GM18505 (cell line): Measurements from ENCODE around the gene UBE2O.

Experiments used
- ATAC-seq: cut with Tn5 transposase; IDR thresholded peaks from one replicate; pipeline ENCODE4 v1.9.1; 2021; ENCODE audit not compliant: unreplicated experiment
- POLR2A ChIP-seq: IDR thresholded peaks from 4 replicates; pipeline ENCODE4 v1.6.1; 2011; ENCODE audit warnings: borderline replicate concordance; ENCODE audit not compliant: insufficient read depth, insufficient read length; ENCODE audit errors: extremely low read depth

The UBE2O gene

DNA sequence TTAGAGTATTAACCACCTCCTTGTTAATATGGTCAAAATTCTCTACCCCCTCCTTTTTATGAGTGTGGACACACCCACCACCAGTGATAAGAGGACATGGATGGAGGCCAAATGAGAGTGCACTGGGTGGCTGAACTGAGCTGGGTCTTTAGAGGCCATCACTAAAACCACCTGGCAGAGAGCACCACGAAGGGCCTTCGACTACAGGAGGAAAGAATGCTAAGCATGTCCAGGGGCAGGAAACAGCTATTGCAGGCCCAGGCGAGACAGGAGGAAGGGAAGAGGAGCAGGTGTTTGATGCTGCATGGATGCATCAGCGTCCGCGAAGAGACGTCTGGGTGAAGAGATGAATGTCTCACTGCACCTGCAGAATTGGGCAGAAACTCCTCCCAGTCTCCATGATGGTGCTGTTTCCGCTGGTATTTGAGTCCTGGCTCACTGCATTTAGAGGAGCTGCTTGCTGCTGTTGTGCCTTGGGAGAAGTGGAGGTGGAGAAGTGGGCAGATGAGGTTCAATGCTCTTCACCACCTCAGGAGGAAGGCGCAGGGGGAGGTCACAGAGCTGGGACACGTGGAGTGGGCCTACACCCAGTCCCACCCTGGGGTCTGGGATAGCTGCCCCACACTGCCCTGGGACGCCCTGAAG lies 35.3 kb downstream of the UBE2O start:
- no peak for TF ChIP-seq POLR2A
- ATAC-seq = no peak

- TF ChIP-seq POLR2A = no peak
- no peak for ATAC-seq
Observed at GRCh38 chr17:76416899-76417298, 36.1 kb downstream of the UBE2O start.

- ATAC-seq = no peak
- no peak for TF ChIP-seq POLR2A
Observed at GRCh38 chr17:76416457-76416856, 36.5 kb downstream of the UBE2O start.

- no peak for TF ChIP-seq POLR2A
- no peak for ATAC-seq
Observed at GRCh38 chr17:76415786-76416185, 37.2 kb downstream of the UBE2O start.

DNA sequence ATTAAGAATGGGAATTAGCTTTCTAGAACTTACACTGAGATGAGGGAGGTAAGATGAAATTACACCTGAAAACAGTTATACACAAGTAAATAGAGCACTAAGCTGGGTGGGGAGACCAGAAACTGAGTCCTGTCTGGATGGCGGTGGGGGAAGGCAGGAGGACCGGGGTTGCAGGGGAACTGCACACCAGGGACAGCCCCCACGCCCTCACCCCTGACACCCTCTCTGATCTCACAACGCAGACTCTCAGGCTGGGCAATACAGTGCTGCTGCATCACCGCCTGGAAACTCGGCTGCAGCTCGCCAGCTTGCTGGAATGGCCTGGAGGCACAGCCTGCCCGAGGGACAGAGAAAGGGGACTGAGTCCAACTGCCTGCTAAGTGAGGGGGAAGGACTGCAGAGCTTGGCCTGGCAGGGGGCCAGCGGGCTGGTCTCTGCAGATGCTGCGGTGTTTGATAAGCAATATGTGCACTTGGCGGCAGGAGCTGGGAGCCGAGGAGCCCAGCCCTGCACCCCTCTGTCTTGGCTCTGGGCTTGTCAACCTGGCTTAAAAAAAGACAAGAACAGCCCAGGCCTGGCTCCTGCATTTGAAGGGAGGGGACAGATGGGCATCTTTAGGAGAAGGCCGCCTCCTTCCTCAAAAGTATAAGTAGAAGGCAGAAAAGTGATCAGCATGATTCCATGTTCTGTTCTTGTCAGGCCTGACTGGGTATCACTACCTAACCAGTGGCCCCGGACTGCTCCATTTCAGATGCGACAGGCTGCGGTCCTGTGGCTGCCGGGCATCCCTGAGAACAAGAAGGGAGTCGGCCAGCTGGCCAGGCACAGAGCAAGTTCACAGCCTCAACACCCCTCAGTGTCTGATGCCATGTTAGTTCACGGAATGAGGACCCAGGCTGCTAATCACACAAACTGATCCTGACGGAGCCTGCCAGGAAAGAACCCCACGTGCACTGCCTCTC lies 38.3 kb downstream of the UBE2O start:
- TF ChIP-seq POLR2A = no peak
- no peak for ATAC-seq

- ATAC-seq = no peak
- no peak for TF ChIP-seq POLR2A
Observed at GRCh38 chr17:76411247-76411646, 41.7 kb downstream of the UBE2O start.

DNA sequence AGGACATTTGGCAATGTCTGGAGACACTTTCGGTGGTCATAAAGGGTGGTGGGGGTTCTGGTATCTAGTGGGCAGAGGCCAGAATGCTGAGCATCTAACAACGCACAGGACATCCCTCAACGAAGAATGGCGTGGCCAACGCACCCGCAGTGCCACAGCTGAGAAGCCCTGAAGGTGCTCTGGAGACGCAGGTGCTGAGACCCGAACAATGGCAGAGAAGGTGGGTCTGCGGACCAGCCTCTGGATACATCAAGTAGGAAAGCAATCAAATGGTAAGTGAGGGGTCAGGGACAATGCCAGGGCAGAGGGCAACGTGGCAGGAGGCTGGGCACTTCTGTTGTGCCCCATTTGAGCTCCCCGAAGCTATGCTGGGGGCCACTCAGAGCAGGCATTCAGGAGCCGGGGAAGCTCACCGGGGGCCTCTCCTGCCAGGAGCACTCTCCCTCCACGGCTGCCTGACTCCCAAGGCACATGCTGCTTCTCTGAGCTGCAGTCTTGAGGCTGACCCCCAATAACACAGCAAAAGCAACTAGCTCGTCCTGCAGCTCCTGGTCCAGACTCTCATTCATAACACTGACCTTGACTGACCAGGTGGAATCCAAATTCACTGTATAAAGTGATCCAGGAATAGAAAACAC lies 42.5 kb downstream of the UBE2O start:
- TF ChIP-seq POLR2A = no peak

GRCh38 chr17:76408037-76408849 lies 44.7 kb downstream of the UBE2O start:
- ATAC-seq = no peak

More for the DNA sequence above, 42.5 kb downstream of the UBE2O start:
- no peak for ATAC-seq

DNA sequence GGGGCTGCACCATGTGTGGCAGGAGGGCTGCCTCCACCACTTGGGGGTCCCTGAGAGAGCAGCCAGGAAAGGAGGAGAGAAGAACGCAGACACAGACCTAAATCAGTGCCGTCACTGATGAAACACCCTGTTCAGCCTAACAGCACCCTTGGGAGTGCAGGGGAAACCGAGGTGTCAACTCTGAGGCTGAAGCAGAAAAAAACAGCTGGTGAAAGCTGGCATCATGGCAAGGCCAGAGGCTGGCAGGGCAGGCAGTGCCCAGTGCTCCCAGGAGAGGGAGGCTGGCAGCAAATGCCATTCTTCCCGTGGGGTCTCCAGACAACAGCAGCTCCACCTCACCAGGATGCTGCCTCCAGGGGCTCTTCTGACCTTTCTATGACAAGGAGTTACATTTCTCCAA lies 45.4 kb downstream of the UBE2O start:
- ATAC-seq = no peak
- TF ChIP-seq POLR2A = no peak

More at GRCh38 chr17:76408037-76408849, 44.7 kb downstream of the UBE2O start:
- no peak for TF ChIP-seq POLR2A

- no peak for ATAC-seq
- TF ChIP-seq POLR2A = no peak
Observed at GRCh38 chr17:76405967-76406647, 46.8 kb downstream of the UBE2O start.

- ATAC-seq = no peak
- TF ChIP-seq POLR2A = no peak
Observed at GRCh38 chr17:76405607-76405966, 47.4 kb downstream of the UBE2O start.

GRCh38 chr17:76404976-76405563 lies 47.9 kb downstream of the UBE2O start:
- no peak for ATAC-seq
- no peak for TF ChIP-seq POLR2A

DNA sequence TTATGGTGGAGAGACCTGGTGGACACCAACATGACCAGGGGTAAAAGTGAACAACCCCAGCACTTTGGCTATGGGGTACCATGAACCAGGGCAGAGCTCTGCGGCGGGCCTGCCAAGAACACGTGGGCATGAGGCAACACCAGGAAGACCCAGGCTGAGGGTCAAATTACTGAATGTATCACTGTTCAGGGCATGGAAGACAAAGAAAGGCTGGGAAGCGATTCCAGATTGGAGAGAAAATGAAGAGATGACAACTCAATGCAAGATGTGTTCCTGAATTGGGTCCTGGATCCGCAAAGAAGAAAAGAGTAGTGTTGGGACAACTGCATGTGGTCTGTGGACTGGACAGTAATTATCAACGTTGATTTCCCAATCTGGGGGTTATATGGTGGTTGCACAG lies 48.7 kb downstream of the UBE2O start:
- TF ChIP-seq POLR2A = no peak
- ATAC-seq = no peak

- no peak for TF ChIP-seq POLR2A
- ATAC-seq = no peak
Observed at GRCh38 chr17:76402711-76403110, 50.2 kb downstream of the UBE2O start.
